ENCODE data around the gene DHRS1. TPM values are rescaled to one million over a fixed set of nuclear protein-coding genes. Genes with fewer than 3 reads are reported as not detected.

Gene DHRS1
- total RNA-seq, 1 experiment from 2014 or later: 34.7 TPM

GRCh38 chr14:24261969-24262327, 37.6 kb downstream of the DHRS1 start:
- H3K4me2 ChIP-seq (ENCODE audit: low read length): no peak overlapping the region
- TF ChIP-seq, protein P1, sequence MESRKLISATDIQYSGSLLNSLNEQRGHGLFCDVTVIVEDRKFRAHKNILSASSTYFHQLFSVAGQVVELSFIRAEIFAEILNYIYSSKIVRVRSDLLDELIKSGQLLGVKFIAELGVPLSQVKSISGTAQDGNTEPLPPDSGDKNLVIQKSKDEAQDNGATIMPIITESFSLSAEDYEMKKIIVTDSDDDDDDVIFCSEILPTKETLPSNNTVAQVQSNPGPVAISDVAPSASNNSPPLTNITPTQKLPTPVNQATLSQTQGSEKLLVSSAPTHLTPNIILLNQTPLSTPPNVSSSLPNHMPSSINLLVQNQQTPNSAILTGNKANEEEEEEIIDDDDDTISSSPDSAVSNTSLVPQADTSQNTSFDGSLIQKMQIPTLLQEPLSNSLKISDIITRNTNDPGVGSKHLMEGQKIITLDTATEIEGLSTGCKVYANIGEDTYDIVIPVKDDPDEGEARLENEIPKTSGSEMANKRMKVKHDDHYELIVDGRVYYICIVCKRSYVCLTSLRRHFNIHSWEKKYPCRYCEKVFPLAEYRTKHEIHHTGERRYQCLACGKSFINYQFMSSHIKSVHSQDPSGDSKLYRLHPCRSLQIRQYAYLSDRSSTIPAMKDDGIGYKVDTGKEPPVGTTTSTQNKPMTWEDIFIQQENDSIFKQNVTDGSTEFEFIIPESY (IDR thresholded peaks at IDR 0.05; ENCODE audit: extremely low read depth, insufficient replicate concordance, low read length): no peak
- TF ChIP-seq FOSL1 (IDR thresholded peaks at IDR 0.05; ENCODE audit: low read depth) (no peak), EZH2phosphoT487 (IDR thresholded peaks at IDR 0.05; ENCODE audit: borderline replicate concordance) (no peak), POLR2AphosphoS5 (IDR thresholded peaks at IDR 0.05; ENCODE audit: low read depth, low read length) (no peak), RAD21 (IDR thresholded peaks at IDR 0.05; ENCODE audit: low read depth) (no peak), CTCF (IDR thresholded peaks at IDR 0.05 in 2 of 3, conservative IDR thresholded peaks at IDR 0.05 in 1 of 3; ENCODE audit: borderline replicate concordance in 1 of 3, insufficient read depth in 1 of 3, low read depth in 2 of 3, low read length in 2 of 3) (no peak), YY1 (IDR thresholded peaks at IDR 0.05; ENCODE audit: extremely low read depth, insufficient replicate concordance, low read depth, low read length) (no peak), REST (IDR thresholded peaks at IDR 0.05; ENCODE audit: low read depth) (no peak), SP1 (IDR thresholded peaks at IDR 0.05; ENCODE audit: low read depth) (no peak), ELF1 (IDR thresholded peaks at IDR 0.05; ENCODE audit: borderline replicate concordance, low read depth) (no peak), ATF3 (IDR thresholded peaks at IDR 0.05) (no peak), EGR1 (IDR thresholded peaks at IDR 0.05; ENCODE audit: low read depth) (no peak), TCF7L2 (IDR thresholded peaks at IDR 0.05; ENCODE audit: borderline replicate concordance, extremely low read depth, insufficient read depth, insufficient read length) (no peak)
- intact Hi-C loops (cut with micrococcal nuclease): no loop called here
- H4K20me1 ChIP-seq (ENCODE audit: insufficient read depth): no peaks in the 10 kb centered on the region
- H3K36me3 ChIP-seq (ENCODE audit: control insufficient read depth in 1 of 2, insufficient read depth in 2 of 2, low read length in 2 of 2): no peaks in the 10 kb centered on the region
- ATAC-seq (no peak), DNase-seq (ENCODE audit: low read depth, low spot score) (no peak)
- no peak overlapping the region for H2AFZ ChIP-seq (ENCODE audit: low read depth, low read length, poor library complexity, severe bottlenecking)
- no peaks in the 10 kb centered on the region for H3K79me2 ChIP-seq (ENCODE audit: insufficient read depth, low read length)
- no peak overlapping the region for H3K4me3 ChIP-seq (replicated peaks in 1 of 2; ENCODE audit: low read depth in 1 of 2, low read length in 2 of 2)
- no peak overlapping the region for H3K9ac ChIP-seq (ENCODE audit: low read length)
- CTCF ChIA-PET: no interaction called here
- RAD21 ChIA-PET (ENCODE audit: low non-redundant PET in 1 of 2, low total read pairs in 2 of 2, uncharacterized antibody in 2 of 2, unreplicated experiment in 2 of 2): no interaction called here
- POLR2A ChIA-PET: interaction anchor here (2.2 kb wide), 1 partner anchor 9 kb away, joined by 8 read pairs; the partner anchor contains the start of gene RABGGTA
- no peaks in the 10 kb centered on the region for H3K9me2 ChIP-seq (ENCODE audit: insufficient read depth)
- BruUV-seq (replicated peaks): no TSS peak
- H3K9me3 ChIP-seq (ENCODE audit: control insufficient read depth in 1 of 2, insufficient read depth in 1 of 2, low read depth in 1 of 2, low read length in 2 of 2): no peaks in the 10 kb centered on the region
- no peaks in the 10 kb centered on the region for H3K27me3 ChIP-seq (ENCODE audit: insufficient read depth, low read length)
- no peak overlapping the region for H3K27ac ChIP-seq (ENCODE audit: low read depth, low read length)
- H3K4me1 ChIP-seq (ENCODE audit: control insufficient read depth in 1 of 2, insufficient read depth in 2 of 2, low read length in 2 of 2): peaks cover 10 to 14% of the 10 kb centered on the region in 2 experiments

Data from HCT116 (cell line).